Neural cell (in vitro differentiated cells): Measurements from ENCODE around the gene TBXA2R. TPM values are rescaled to one million over a fixed set of nuclear protein-coding genes. Genes with fewer than 3 reads are reported as not detected.

ENCODE experiments used
- H2AFZ ChIP-seq: fragments of 200-600, 300-800 bp; sonication (generic), shearing (Covaris generic); 2 replicates; pipeline ENCODE4 v1.6.0; 2014; ENCODE audit warnings: low read depth, mild to moderate bottlenecking, antibody characterized with exemption, low read length, moderate library complexity
- H3F3A ChIP-seq: fragments of 200-600 bp; shearing (Covaris generic); 2 replicates; pipeline ENCODE4 v1.6.1; 2016; ENCODE audit warnings: mild to moderate bottlenecking, moderate library complexity, mixed read lengths, antibody characterized with exemption, low read length; ENCODE audit not compliant: insufficient read depth, poor library complexity, severe bottlenecking
- H3K27ac ChIP-seq: fragments of 200-600, 300-800 bp; sonication (generic), shearing (Covaris generic); 2 replicates; pipeline ENCODE4 v1.5.1; 2014; ENCODE audit warnings: mild to moderate bottlenecking, low read length, moderate library complexity
- H3K27me3 ChIP-seq: fragments of 300-800, 200-600 bp; sonication (generic), shearing (Covaris generic); 2 replicates; pipeline ENCODE4 v1.6.0; 2014; ENCODE audit warnings: mild to moderate bottlenecking, low read depth, low read length, moderate library complexity; ENCODE audit not compliant: insufficient read depth
- H3K36me3 ChIP-seq: fragments of 300-800, 200-600 bp; sonication (generic), shearing (Covaris generic); 2 replicates; pipeline ENCODE4 v1.5.1; 2014; ENCODE audit warnings: mild to moderate bottlenecking, antibody characterized with exemption, low read length, moderate library complexity; ENCODE audit not compliant: insufficient read depth
- H3K4me2 ChIP-seq: fragments of 300-800, 200-600 bp; sonication (generic), shearing (Covaris generic); 2 replicates; pipeline ENCODE4 v1.6.0; 2014; ENCODE audit warnings: mild to moderate bottlenecking, low read length
- H3K4me3 ChIP-seq: fragments of 300-800, 200-600 bp; sonication (generic), shearing (Covaris generic); 2 replicates; pipeline ENCODE4 v1.5.1; 2014; ENCODE audit warnings: mild to moderate bottlenecking, low read length, moderate library complexity
- H3K79me2 ChIP-seq: fragments of 200-600 bp; shearing (Covaris generic); replicated peaks from 2 replicates; pipeline ENCODE4 v1.6.0; 2014; ENCODE audit warnings: mild to moderate bottlenecking, low read length, moderate library complexity; ENCODE audit not compliant: insufficient read depth
- H3K9ac ChIP-seq: fragments of 300-800, 200-600 bp; sonication (generic), shearing (Covaris generic); 2 replicates; pipeline ENCODE4 v1.6.1; 2016; ENCODE audit warnings: mild to moderate bottlenecking, low read length, mixed read lengths
- H3K9me2 ChIP-seq: fragments of 200-600 bp; shearing (Covaris generic); 2 replicates; pipeline ENCODE4 v1.6.1; 2016; ENCODE audit warnings: mild to moderate bottlenecking, low read length, mixed read lengths; ENCODE audit not compliant: insufficient read depth
- H3K9me3 ChIP-seq: fragments of 200-600, 300-800 bp; sonication (generic), shearing (Covaris generic); 2 replicates; pipeline ENCODE4 v1.6.1; 2016; ENCODE audit warnings: mild to moderate bottlenecking, mixed run types, low read length, moderate library complexity, mixed read lengths
- H4K20me1 ChIP-seq: fragments of 200-600 bp; shearing (Covaris generic); 2 replicates; pipeline ENCODE4 v1.6.1; 2016; ENCODE audit warnings: mild to moderate bottlenecking, mixed run types; ENCODE audit not compliant: insufficient read depth
- CTCF ChIP-seq: fragments of 450-650 bp; IDR thresholded peaks from 2 replicates; pipeline ENCODE4 v1.5.1; 2014; ENCODE audit warnings: antibody characterized with exemption, mild to moderate bottlenecking, moderate library complexity; ENCODE audit not compliant: poor library complexity, severe bottlenecking
- EP300 ChIP-seq: fragments of 450-650 bp; conservative IDR thresholded peaks from 2 replicates; pipeline ENCODE4 v1.6.1; 2014; ENCODE audit warnings: antibody characterized with exemption, mild to moderate bottlenecking, moderate library complexity; ENCODE audit not compliant: poor library complexity, severe bottlenecking
- EZH2 ChIP-seq: fragments of 200-600, 300-800 bp; shearing (Covaris generic), sonication (generic); IDR thresholded peaks from 2 replicates; pipeline ENCODE4 v1.6.1; 2014; ENCODE audit warnings: antibody characterized with exemption, low read length, borderline replicate concordance, mild to moderate bottlenecking; ENCODE audit not compliant: insufficient read depth, poor library complexity, severe bottlenecking
- MXI1 ChIP-seq: fragments of 450-650 bp; conservative IDR thresholded peaks from 2 replicates; pipeline ENCODE4 v1.6.1; 2014; ENCODE audit warnings: antibody characterized with exemption, mild to moderate bottlenecking; ENCODE audit not compliant: poor library complexity, severe bottlenecking
- POLR2AphosphoS5 ChIP-seq: IDR thresholded peaks from 2 replicates; pipeline ENCODE4 v1.6.1; 2012
- RAD21 ChIP-seq: fragments of 450-650 bp; conservative IDR thresholded peaks from 2 replicates; pipeline ENCODE4 v1.6.1; 2014; ENCODE audit warnings: antibody characterized with exemption, mild to moderate bottlenecking, moderate library complexity
- REST ChIP-seq: IDR thresholded peaks from 2 replicates; pipeline ENCODE4 v1.6.1; 2012; ENCODE audit warnings: borderline replicate concordance
- SMC3 ChIP-seq: fragments of 450-650 bp; conservative IDR thresholded peaks from 2 replicates; pipeline ENCODE4 v1.6.1; 2014; ENCODE audit warnings: antibody characterized with exemption, mild to moderate bottlenecking, moderate library complexity; ENCODE audit not compliant: poor library complexity
- TAF1 ChIP-seq: IDR thresholded peaks from 2 replicates; pipeline ENCODE4 v1.6.1; 2012; ENCODE audit warnings: low read depth
- polyA minus RNA-seq: library from RNA; depleted of rRNA, polyadenylated mRNA; stranded (reverse); fragments of >200 nt; gene quantifications from 2 replicates; pipeline ENCODE4 v1.2.3, GENCODE V29; 2014
- polyA plus RNA-seq: library from polyadenylated mRNA; depleted of rRNA; stranded (reverse); fragments of >200 nt; gene quantifications from 2 replicates; pipeline ENCODE4 v1.2.3, GENCODE V29; 2014

TBXA2R gene
- polyA plus RNA-seq (not detected in 2 replicates), polyA minus RNA-seq (not detected in 2 replicates)

- Histone ChIP-seq H3K79me2 (no peaks in the 10 kb centered on the region), H3K9ac (no peak within 1 kb of the TSS), H3K9me3 (no peaks in the 10 kb centered on the region), H4K20me1 (no peaks in the 10 kb centered on the region), H3K36me3 (no peaks in the 10 kb centered on the region), H2AFZ (no peak within 1 kb of the TSS), H3K4me3 (no peak within 1 kb of the TSS), H3K9me2 (no peaks in the 10 kb centered on the region), H3F3A (no peaks in the 10 kb centered on the region), H3K27ac (no peak within 1 kb of the TSS), H3K4me2 (no peak within 1 kb of the TSS), H3K27me3 (peaks cover 32% of the 10 kb centered on the region)
- TF ChIP-seq RAD21: no peak
- TF ChIP-seq CTCF: no peak
- no peak for TF ChIP-seq POLR2AphosphoS5
- no peak for TF ChIP-seq MXI1
- TF ChIP-seq EP300: no peak
- no peak for TF ChIP-seq REST
- TF ChIP-seq TAF1: no peak
- TF ChIP-seq SMC3: no peak
These were observed at the start of gene TBXA2R for GRCh38 chr19:3606690-3607289. TSS of gene TBXA2R (minus strand) at chr19:3606875. CDS start at chr19:3600634, 6,241 bp downstream.

GRCh38 chr19:3656073-3656746 lies 49.5 kb upstream of the TBXA2R start:
- no peak overlapping the region for H3K27ac ChIP-seq
- H3F3A ChIP-seq: no peaks in the 10 kb centered on the region
- H3K9ac ChIP-seq: no peak overlapping the region
- no peaks in the 10 kb centered on the region for H4K20me1 ChIP-seq
- no peak overlapping the region for H3K4me2 ChIP-seq
- no peaks in the 10 kb centered on the region for H3K27me3 ChIP-seq
- no peaks in the 10 kb centered on the region for H3K9me3 ChIP-seq
- H3K36me3 ChIP-seq: peaks cover 6% of the 10 kb centered on the region
- no peak overlapping the region for H3K4me3 ChIP-seq
- no peak overlapping the region for H2AFZ ChIP-seq
- no peaks in the 10 kb centered on the region for H3K9me2 ChIP-seq
- TF ChIP-seq RAD21 (no peak), POLR2AphosphoS5 (no peak), EP300 (no peak), EZH2 (no peak), SMC3 (no peak), REST (no peak), TAF1 (no peak), MXI1 (no peak), CTCF (no peak)
- no peaks in the 10 kb centered on the region for H3K79me2 ChIP-seq
